ENCODE data around the gene MAPK4. TPM values are rescaled to one million over a fixed set of nuclear protein-coding genes. Genes with fewer than 3 reads are reported as not detected.

MAPK4 gene
- total RNA-seq, 1 donor from 2014 or later, result 7.0 TPM

GRCh38 chr18:50751490-50751889, 191.6 kb downstream of the MAPK4 start:
- H3K36me3 ChIP-seq, result no peaks in the 10 kb centered on the region
- no peaks in the 10 kb centered on the region for H3K4me1 ChIP-seq
- DNase-seq (no peak), ATAC-seq (no peak)
- no peak overlapping the region for H3K27ac ChIP-seq
- no peak overlapping the region for H3K4me3 ChIP-seq
- H3K9me3 ChIP-seq, result no peaks in the 10 kb centered on the region
- TF ChIP-seq CTCF (IDR thresholded peaks at IDR 0.05), result no peak
- intact Hi-C loops (cut with DNase I), result no loop called here
- H3K27me3 ChIP-seq, result peaks cover 3% of the 10 kb centered on the region

- Histone ChIP-seq H3K27ac (no peak overlapping the region), H3K4me1 (no peaks in the 10 kb centered on the region), H3K27me3 (peaks cover 3% of the 10 kb centered on the region), H3K36me3 (no peaks in the 10 kb centered on the region), H3K9me3 (no peaks in the 10 kb centered on the region), H3K4me3 (no peak overlapping the region)
- intact Hi-C loops (cut with DNase I), result no loop called here
- DNase-seq (no peak), ATAC-seq (no peak)
- no peak for TF ChIP-seq CTCF (IDR thresholded peaks at IDR 0.05)
These were observed 192.1 kb downstream of the MAPK4 start for GRCh38 chr18:50751947-50752346.

GRCh38 chr18:50753311-50753710, 193.4 kb downstream of the MAPK4 start:
- no peak for TF ChIP-seq CTCF (IDR thresholded peaks at IDR 0.05)
- H3K4me1 ChIP-seq, result no peaks in the 10 kb centered on the region
- no peak overlapping the region for H3K27ac ChIP-seq
- peaks cover 3% of the 10 kb centered on the region for H3K27me3 ChIP-seq
- intact Hi-C loops (cut with DNase I), result no loop called here
- no peaks in the 10 kb centered on the region for H3K9me3 ChIP-seq
- no peaks in the 10 kb centered on the region for H3K36me3 ChIP-seq
- DNase-seq (no peak), ATAC-seq (no peak)
- H3K4me3 ChIP-seq, result no peak overlapping the region

GRCh38 chr18:50754297-50754696, 194.4 kb downstream of the MAPK4 start:
- Histone ChIP-seq H3K4me3 (no peak overlapping the region), H3K27me3 (peaks cover 3% of the 10 kb centered on the region), H3K36me3 (no peaks in the 10 kb centered on the region), H3K9me3 (no peaks in the 10 kb centered on the region), H3K4me1 (no peaks in the 10 kb centered on the region), H3K27ac (no peak overlapping the region)
- intact Hi-C loops (cut with DNase I), result no loop called here
- TF ChIP-seq CTCF (IDR thresholded peaks at IDR 0.05), result no peak
- DNase-seq (no peak), ATAC-seq (no peak)

GRCh38 chr18:50757358-50757757, 197.5 kb downstream of the MAPK4 start:
- intact Hi-C loops (cut with DNase I), result no loop called here
- H3K27me3 ChIP-seq, result no peaks in the 10 kb centered on the region
- no peaks in the 10 kb centered on the region for H3K4me1 ChIP-seq
- H3K9me3 ChIP-seq, result no peaks in the 10 kb centered on the region
- H3K36me3 ChIP-seq, result no peaks in the 10 kb centered on the region
- no peak for TF ChIP-seq CTCF (IDR thresholded peaks at IDR 0.05)
- H3K4me3 ChIP-seq, result no peak overlapping the region
- no peak overlapping the region for H3K27ac ChIP-seq
- DNase-seq (no peak), ATAC-seq (no peak)

GRCh38 chr18:50769463-50769862, 209.6 kb downstream of the MAPK4 start:
- no peaks in the 10 kb centered on the region for H3K36me3 ChIP-seq
- no peak for ATAC-seq
- H3K27me3 ChIP-seq, result no peaks in the 10 kb centered on the region
- no peak for TF ChIP-seq CTCF (IDR thresholded peaks at IDR 0.05)
- H3K9me3 ChIP-seq, result peaks cover 14% of the 10 kb centered on the region
- no peak for DNase-seq
- H3K4me3 ChIP-seq, result no peak overlapping the region
- no peak overlapping the region for H3K27ac ChIP-seq
- intact Hi-C loops (cut with DNase I), result no loop called here
- no peaks in the 10 kb centered on the region for H3K4me1 ChIP-seq

All from upper lobe of right lung (tissue), 1 donor.